IPS-15b (cell line): Measurements from ENCODE around the gene PCTP.

ENCODE experiments used
- H3K27me3 ChIP-seq: one replicate; pipeline ENCODE4 v1.6.1; 2013; ENCODE audit warnings: low read length; ENCODE audit not compliant: control insufficient read depth, insufficient read depth
- H3K36me3 ChIP-seq: one replicate; pipeline ENCODE4 v1.6.1; 2013; ENCODE audit warnings: low read length; ENCODE audit not compliant: control insufficient read depth, insufficient read depth
- H3K4me1 ChIP-seq: one replicate; pipeline ENCODE4 v1.6.1; 2013; ENCODE audit warnings: mild to moderate bottlenecking, low read length; ENCODE audit not compliant: control insufficient read depth, insufficient read depth
- H3K4me3 ChIP-seq: one replicate; pipeline ENCODE4 v1.5.1; 2013; ENCODE audit warnings: low read depth, low read length
- H3K9ac ChIP-seq: one replicate; pipeline ENCODE4 v1.6.1; 2013; ENCODE audit warnings: low read depth, mild to moderate bottlenecking, low read length
- H3K9me3 ChIP-seq: one replicate; pipeline ENCODE4 v1.6.1; 2013; ENCODE audit warnings: mild to moderate bottlenecking, low read length; ENCODE audit not compliant: control insufficient read depth, insufficient read depth

The PCTP gene

DNA sequence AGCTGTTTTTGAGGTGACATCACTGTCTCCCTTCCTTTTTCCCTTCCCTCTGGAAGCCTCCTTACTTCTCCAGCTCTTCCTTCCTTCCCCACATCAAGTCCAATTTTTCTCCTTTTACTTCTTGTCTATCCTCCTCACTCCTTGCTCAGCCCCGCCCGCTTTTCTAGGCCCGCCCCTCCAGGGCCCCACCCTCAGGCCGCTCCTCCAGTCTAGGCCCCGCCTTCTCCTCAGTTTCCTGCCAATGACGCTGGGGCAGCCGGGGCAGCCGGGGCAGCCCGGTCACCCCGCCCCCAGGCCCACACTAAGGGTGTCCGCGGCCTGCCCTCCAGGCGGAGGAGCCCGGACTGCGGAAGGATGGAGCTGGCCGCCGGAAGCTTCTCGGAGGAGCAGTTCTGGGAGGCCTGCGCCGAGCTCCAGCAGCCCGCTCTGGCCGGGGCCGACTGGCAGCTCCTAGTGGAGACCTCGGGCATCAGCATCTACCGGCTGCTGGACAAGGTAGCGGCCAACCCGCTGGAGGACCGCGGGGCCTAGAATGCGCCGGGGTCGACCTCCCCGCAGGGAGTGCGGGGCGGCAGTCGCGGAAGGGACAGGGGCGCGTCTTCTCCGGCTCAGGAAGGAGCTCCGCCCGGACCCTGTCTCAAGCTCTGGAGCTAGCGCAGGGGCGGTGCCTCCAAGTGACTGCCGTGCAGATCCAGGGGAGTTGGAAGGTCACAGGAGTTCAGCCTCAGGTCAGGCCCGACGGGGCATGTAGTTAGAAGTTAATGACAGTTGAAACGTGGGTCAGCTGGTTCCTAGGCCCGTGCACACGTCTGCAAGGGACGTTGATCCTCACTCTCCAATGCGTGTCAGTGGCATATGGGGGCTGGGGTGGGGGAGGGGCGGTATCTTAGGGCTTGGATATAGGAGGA lies at the start of gene PCTP:
Gene PCTP, plus strand, starts transcription at position 302 of the 908 bp plus-strand sequence. Its CDS starts 53 bp downstream, at position 355.
- H3K36me3 ChIP-seq: no peaks in the 10 kb centered on the region
- peak within 1 kb of the TSS; percentile 41 for H3K9ac ChIP-seq
- H3K4me3 ChIP-seq: peak within 1 kb of the TSS; percentile 86
- no peaks in the 10 kb centered on the region for H3K9me3 ChIP-seq
- peaks cover 6% of the 10 kb centered on the region for H3K4me1 ChIP-seq
- H3K27me3 ChIP-seq: no peaks in the 10 kb centered on the region

DNA sequence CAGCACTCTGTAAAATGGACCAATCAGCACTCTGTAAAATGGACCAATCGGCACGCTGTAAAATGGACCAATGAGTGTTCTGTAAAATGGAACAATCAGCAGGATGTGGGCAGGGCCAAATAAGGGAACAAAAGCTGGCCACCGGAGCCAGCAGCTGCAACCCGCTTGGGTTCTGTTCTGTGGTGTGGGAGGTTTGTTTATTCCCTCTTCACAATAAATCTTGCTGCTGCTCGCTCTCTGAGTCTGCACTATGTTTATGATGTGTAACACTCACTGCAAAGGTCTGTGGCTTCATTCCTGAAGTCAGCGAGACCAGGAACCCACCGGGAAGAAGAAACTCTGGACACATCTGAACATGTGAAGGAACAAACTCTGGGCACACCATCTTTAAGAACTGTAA lies 48.7 kb upstream of the PCTP start:
- no peak overlapping the region for H3K9ac ChIP-seq
- no peaks in the 10 kb centered on the region for H3K9me3 ChIP-seq
- no peaks in the 10 kb centered on the region for H3K36me3 ChIP-seq
- no peaks in the 10 kb centered on the region for H3K27me3 ChIP-seq
- H3K4me3 ChIP-seq: no peak overlapping the region
- peaks cover 5% of the 10 kb centered on the region for H3K4me1 ChIP-seq

DNA sequence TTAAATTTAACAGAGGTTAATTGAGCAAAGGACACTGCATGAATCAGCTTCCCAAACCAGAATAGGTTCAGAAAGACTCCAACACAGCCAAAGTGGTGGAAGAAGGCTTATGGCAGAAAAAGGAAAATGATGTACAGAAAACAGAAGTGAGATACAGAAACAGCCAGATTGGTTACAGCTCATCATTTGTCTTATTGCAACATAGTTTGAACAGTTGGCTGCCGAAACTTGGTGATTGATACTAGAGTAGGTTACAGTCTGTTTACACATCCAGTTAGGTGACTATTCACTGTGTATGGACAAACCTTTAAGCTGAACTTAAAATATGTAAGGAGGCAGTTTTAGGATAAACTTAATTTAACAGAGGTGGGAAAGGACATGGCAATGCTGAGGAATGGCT lies 46.5 kb upstream of the PCTP start:
- Histone ChIP-seq H3K4me1 (peaks cover 12% of the 10 kb centered on the region), H3K27me3 (no peaks in the 10 kb centered on the region), H3K9ac (no peak overlapping the region), H3K4me3 (no peak overlapping the region), H3K9me3 (no peaks in the 10 kb centered on the region), H3K36me3 (no peaks in the 10 kb centered on the region)

DNA sequence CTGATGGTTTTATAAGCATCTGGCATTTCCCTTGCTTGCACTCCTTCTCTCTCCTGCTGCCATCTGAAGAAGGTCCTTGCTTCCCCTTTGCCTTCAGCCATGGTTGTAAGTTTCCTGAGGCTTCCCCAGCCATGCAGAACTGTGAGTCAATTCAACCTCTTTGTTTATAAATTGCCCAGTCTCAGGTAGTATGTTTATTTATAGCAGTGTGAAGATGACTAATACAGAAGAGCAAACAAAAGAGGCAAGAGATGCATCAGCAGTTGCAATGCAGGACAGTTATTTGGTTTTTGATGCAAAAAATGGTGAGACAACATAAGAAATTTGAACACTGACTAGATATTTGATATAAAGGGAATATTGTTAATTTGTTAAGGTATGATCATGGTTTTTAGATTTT lies 45.0 kb upstream of the PCTP start:
- no peak overlapping the region for H3K9ac ChIP-seq
- no peaks in the 10 kb centered on the region for H3K27me3 ChIP-seq
- H3K4me3 ChIP-seq: no peak overlapping the region
- no peaks in the 10 kb centered on the region for H3K9me3 ChIP-seq
- H3K4me1 ChIP-seq: peaks cover 12% of the 10 kb centered on the region
- H3K36me3 ChIP-seq: no peaks in the 10 kb centered on the region

DNA sequence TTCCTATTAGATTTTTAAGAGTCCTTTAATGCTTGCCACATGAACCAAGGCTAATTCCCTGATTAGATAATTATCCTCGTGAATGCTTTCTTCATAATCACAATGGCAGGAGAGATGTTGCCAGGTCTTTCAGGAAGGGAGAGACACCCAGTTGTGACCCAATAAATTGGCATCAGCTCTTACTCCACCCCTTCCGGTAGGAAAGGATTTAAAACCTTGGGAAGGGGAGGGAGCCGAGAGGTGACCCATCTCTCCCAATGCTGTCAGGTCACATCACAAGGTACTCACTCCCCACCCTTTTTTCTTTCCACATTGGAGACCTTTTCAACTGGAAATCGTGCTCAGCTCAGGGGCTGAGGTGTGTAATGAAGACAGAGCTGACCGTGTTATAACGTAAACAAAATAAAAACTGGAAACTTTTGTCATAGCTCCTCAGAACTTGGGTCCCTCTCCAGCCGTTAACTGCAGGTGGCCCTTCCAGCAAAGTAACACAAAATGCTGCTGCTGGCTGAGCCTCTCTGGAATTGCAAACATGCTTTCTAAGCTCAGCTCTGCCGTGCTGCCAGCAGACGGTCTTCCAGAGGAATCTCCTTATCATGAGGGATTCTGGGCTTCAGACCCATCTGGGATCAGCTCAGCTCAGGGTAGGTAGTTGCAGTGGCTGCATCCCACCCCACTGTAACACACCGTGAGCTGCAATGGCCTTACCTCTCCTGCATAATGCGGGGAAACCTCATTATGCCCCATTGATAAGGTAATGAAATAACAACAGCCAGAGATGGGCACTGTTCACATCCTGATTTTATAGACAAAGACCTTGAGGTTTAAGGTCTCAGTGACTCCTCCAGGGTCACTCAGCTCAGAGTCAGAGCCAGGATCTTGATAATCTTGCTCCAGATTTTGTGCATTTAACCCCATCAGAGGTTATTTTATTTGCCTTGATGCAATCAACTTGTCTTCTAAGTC lies 43.8 kb upstream of the PCTP start:
- Histone ChIP-seq H3K4me1 (peaks cover 12% of the 10 kb centered on the region), H3K4me3 (peak overlapping the region; percentile 1), H3K9me3 (no peaks in the 10 kb centered on the region), H3K36me3 (no peaks in the 10 kb centered on the region), H3K27me3 (no peaks in the 10 kb centered on the region), H3K9ac (no peak overlapping the region)

DNA sequence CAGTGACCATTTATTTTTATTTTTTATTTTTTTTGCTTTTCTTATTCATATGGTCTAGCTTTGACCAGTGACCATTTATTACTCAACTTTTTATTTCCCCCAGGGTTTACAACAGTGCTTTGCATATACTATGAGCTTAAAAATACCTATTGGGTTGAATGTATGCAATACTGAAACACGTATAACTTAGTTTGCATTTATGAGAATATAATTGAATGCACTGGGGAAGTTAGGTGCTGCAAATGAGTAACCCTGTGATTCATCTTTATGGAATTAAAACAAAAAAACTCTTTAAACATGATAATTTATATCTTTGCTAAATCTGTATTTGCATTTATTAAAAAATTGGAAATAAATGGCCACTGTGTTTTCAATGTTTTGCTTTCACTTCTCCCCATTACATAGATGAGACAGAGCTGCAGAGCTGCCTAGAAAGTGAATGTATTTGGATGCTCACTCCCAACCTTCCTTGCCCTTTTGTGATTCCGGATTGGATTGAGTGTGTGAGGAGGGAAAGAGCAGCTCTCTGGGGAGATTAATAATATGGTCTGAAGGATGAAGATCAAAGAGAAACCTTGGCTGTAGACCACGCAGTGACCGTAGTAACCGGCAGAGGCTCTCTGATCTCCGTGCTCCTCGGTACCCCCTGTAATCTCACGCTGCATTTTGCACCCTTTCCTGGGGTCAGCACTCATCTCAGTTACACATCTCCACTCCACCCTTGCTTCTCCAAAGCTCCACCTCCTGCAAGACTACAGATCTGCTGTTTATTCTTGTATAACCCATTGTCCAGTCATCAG lies 42.5 kb upstream of the PCTP start:
- Histone ChIP-seq H3K4me3 (no peak overlapping the region), H3K9me3 (no peaks in the 10 kb centered on the region), H3K9ac (no peak overlapping the region), H3K27me3 (no peaks in the 10 kb centered on the region), H3K4me1 (peaks cover 12% of the 10 kb centered on the region), H3K36me3 (no peaks in the 10 kb centered on the region)

DNA sequence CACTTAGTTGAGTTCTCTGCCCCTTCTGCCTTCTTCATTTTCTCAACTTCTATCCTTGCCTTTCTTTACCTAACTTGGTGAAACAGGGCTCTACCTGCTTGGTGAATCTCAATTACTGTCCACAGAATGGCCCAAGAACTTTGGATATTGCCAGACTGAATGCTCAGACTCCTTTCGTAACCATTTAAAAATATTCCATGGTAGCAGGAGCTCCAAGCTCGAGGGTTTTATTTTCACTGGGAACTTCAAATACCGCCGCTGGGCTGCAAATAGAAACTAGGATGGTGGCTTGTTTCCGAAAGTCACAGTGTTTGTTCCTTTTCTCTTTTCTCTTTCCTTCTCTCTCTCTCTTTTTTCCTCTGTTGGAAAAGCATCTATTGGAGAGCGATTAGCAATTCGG lies 41.4 kb upstream of the PCTP start:
- H3K27me3 ChIP-seq: no peaks in the 10 kb centered on the region
- H3K4me3 ChIP-seq: no peak overlapping the region
- no peaks in the 10 kb centered on the region for H3K9me3 ChIP-seq
- peaks cover 12% of the 10 kb centered on the region for H3K4me1 ChIP-seq
- no peak overlapping the region for H3K9ac ChIP-seq
- no peaks in the 10 kb centered on the region for H3K36me3 ChIP-seq

DNA sequence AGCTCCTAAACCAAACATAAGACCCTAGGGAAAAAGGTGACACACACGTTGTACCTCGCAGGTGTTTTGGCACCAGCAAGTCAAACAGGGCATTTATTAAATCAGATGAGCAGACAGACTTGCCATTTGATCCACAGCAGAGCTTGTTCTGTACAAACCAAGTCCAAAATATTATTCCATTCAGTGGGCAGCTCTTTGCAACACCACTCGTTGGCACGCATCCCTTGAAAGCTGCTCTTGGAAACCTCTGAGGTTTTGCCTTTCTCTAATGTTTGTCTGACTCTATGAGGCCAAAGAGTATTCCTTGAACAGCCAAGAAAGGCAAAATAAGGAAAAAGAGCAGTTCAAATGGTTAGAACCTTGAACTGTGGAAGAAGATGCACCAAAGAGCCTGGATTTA lies 40.9 kb upstream of the PCTP start:
- Histone ChIP-seq H3K36me3 (no peaks in the 10 kb centered on the region), H3K27me3 (no peaks in the 10 kb centered on the region), H3K9ac (no peak overlapping the region), H3K4me3 (no peak overlapping the region), H3K9me3 (no peaks in the 10 kb centered on the region), H3K4me1 (peaks cover 12% of the 10 kb centered on the region)

DNA sequence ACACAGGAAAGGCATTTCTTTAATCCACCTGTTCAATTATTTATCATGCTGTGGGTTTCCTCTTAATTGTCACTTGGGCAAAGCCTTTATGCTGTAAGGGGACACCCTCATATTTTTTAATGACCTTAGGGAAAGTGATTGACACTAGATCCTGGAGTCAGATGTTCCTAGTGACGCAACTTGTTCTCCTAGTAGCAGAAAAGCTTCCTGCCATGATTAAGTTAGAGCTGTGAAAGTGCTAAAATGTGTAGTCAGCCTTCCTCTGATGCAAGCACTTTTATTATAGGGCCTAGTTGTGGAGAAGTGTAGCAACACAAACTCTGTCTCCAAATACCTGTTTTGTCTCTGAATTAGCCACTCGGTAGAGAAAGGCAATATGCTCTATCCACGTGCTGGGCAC lies 40.4 kb upstream of the PCTP start:
- Histone ChIP-seq H3K4me3 (no peak overlapping the region), H3K9ac (no peak overlapping the region), H3K27me3 (no peaks in the 10 kb centered on the region), H3K4me1 (peaks cover 12% of the 10 kb centered on the region), H3K9me3 (no peaks in the 10 kb centered on the region), H3K36me3 (no peaks in the 10 kb centered on the region)

DNA sequence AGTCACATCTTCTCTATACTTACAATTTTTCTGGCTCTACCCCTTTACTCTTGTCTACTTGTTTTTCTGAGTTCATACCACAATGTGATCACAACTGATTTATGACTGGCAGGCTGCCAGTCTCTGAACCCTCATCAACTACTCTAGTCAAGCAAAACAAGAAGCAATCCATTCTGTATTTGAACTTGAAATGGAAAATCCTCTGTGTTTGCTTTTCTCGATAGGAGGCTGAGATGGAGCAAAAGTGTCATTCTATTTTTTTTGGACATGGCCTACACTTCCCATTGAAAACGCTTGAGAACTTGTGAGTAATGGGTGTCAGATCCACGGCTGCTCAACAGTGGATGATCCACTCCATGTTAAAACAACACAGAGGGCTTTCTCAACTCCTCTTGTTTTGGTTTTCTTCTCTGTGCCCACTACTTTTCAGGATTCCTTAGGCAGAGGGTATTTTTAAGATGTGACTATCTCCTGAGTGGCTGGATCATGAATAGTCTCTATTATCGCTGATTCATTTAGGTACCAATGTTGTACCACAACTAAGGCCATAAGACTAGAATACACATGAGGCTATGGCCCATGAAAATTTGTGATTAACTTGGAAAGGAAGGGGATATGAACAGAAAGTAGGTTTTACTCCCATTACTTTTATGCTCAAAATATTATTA lies 39.9 kb upstream of the PCTP start:
- Histone ChIP-seq H3K36me3 (no peaks in the 10 kb centered on the region), H3K27me3 (no peaks in the 10 kb centered on the region), H3K9me3 (no peaks in the 10 kb centered on the region), H3K4me3 (no peak overlapping the region), H3K4me1 (peaks cover 12% of the 10 kb centered on the region), H3K9ac (no peak overlapping the region)

DNA sequence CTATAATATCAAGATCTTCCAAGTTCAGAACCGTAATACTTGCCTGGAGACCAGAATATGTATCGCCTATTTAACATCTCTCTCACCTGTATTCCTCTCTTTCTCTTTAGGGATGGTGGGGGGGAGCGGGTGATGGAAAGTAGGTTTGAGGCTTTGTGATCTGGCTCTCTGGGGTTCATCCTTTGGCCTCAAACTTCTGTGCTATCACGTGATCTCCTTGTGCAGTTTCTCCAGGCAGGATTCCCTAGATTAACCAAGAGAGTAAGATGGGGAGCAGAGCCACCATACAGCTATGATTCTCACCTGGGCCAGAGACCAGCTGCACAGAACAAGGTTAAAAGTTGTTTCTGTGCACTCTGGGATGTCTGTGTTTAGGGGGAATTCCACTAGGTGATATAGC lies 33.4 kb upstream of the PCTP start:
- no peak overlapping the region for H3K9ac ChIP-seq
- H3K4me1 ChIP-seq: no peaks in the 10 kb centered on the region
- no peaks in the 10 kb centered on the region for H3K27me3 ChIP-seq
- no peaks in the 10 kb centered on the region for H3K36me3 ChIP-seq
- no peak overlapping the region for H3K4me3 ChIP-seq
- no peaks in the 10 kb centered on the region for H3K9me3 ChIP-seq
